GM21526 (cell line): Measurements from ENCODE around the gene NTN5.
"Not testable (repeated sequence)": the region's sequence is repeated elsewhere in the genome, so short reads cannot be mapped to it uniquely, and the experiment has no call there.

Experiments
- ATAC-seq: cut with Tn5 transposase; IDR thresholded peaks from one replicate; pipeline ENCODE4 v1.9.1; 2021; ENCODE audit warnings: moderate library complexity; ENCODE audit not compliant: unreplicated experiment, low FRiP score

NTN5 gene, protein sequence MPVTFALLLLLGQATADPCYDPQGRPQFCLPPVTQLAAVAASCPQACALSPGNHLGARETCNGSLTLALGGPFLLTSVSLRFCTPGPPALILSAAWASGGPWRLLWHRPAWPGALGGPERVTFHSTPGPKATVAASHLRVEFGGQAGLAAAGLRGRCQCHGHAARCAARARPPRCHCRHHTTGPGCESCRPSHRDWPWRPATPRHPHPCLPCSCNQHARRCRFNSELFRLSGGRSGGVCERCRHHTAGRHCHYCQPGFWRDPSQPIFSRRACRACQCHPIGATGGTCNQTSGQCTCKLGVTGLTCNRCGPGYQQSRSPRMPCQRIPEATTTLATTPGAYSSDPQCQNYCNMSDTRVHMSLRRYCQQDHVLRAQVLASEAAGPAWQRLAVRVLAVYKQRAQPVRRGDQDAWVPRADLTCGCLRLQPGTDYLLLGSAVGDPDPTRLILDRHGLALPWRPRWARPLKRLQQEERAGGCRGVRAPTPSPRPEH

GRCh38 chr19:48672994-48673393 is at the start of gene NTN5:
NTN5 (minus strand) TSS chr19:48673017; CDS start chr19:48670986, 2,031 bp downstream.
- no peak for ATAC-seq

DNA sequence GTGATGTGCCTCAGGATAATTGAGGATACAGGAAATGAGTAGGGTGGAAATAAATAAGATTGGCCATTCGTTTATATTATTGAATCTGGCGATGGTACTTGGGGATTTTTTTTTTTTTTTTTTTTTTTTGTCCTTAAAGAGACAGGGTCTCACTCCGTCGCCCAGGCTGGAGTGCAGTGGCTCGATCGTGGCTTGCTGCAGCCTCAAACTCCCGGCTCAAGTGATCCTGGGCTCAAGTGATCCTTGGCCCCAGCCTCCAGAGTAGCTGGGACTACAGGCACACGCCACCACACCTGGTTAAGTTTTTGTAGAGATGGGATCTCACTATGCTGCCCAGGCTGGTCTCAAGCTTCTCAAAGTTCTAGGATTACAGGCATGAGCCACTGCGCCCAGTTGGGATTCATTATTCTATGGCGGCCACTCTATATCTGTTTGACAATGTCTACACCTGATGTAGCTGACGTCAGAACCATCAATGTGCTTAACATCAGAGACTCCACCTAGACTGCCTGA is 49.4 kb upstream of the NTN5 start:
- no peak for ATAC-seq

GRCh38 chr19:48720613-48721296 is 47.9 kb upstream of the NTN5 start:
- ATAC-seq, result peak; percentile 56

DNA sequence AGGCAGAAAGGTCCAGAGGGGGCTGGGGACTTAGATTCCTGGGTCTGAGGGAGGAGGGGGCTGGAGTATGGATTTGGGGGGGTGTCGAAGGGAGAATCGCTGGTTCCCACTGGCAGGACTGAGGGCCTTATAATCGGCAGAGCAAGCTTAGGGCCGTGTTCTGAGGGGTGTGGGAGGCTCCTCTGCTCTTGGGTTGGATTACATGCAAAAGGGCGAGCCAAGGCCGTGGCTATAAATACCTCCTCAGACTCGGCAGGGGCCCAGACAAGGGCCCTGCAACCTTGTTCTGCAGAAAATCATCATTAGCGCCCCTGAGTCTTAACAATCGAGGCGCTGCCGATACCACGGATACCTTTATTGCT is 47.4 kb upstream of the NTN5 start:
- ATAC-seq, result no peak

GRCh38 chr19:48719263-48720171 is 46.7 kb upstream of the NTN5 start, which contains the start of gene MAMSTR:
MAMSTR (minus strand) TSS chr19:48719725; CDS start chr19:48719031, 694 bp downstream.
- ATAC-seq, result no peak

DNA sequence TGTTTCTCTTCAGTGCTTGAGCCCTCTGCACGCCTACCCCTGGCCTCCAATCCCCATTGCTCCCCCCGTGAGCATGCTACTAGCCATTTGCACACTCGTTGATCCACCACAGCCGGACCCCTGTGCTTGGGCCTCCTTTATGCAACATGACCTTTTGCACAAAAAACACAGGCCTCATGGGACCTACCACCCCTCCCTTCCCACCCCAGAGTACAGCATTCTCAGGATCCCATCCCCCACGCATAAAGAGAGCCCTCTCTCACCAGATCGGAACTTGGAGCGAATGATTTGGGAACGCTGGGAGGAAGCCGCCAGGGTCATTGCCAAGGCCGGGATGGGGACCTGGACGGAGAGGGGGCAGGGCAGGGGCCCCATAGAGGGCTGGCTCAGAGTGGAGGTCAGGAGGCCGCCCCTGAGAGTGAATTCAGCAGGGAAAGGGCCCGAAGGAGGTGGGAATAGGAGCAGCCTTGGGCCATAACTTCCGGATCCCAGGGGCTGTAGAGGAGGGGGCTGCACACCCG is 46.0 kb upstream of the NTN5 start:
- ATAC-seq, result no peak

DNA sequence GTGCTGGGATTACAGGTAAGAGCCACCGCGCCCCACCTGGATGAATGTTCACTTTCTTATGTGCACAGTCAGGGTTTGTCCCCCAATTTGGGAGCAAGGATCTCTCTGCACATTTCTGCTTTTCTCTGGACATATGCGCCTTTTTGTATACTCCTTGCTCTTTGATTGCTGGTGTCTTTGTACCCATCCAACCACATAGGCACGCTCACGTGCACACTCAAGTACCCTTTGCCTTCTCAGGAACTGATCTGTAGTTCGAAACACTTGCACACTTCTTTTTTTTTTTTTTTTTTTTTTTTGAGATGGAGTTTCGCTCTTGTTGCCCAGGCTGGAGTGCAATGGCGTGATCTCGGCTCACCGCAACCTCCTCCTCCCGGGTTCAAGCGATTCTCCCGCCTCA is 45.3 kb upstream of the NTN5 start:
- not testable (repeated sequence) for ATAC-seq

- ATAC-seq, result no peak
Observed at GRCh38 chr19:48716562-48717291, 43.9 kb upstream of the NTN5 start.

DNA sequence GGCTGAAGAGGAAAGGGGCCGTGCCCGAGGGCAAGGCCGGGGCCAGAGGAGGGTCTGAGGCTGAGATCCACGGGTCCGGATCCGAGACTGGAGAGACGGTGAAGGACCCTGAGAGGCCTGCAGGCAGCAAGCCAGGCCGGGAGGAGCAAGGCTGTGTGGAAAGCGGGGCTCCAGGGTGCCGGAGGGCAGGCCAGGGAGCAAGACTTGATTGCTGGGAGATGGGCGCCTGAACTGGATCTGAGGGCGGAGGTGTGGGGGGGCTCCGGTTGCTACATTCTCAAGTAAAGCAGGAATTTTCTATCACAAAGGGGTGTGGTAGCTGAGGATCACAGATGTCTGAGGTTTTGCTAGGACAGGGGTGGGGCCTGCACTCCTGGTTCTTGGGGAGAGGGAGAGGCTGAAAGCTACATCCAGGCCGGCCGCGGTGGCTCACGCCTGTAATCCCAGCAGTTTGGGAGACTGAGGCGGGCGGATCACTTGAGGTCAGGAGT is 42.9 kb upstream of the NTN5 start:
- ATAC-seq, result no peak

- ATAC-seq, result no peak
Observed at GRCh38 chr19:48714759-48715675, 42.2 kb upstream of the NTN5 start.

- peak; percentile 82 for ATAC-seq
Observed at GRCh38 chr19:48713864-48714755, 41.3 kb upstream of the NTN5 start.

DNA sequence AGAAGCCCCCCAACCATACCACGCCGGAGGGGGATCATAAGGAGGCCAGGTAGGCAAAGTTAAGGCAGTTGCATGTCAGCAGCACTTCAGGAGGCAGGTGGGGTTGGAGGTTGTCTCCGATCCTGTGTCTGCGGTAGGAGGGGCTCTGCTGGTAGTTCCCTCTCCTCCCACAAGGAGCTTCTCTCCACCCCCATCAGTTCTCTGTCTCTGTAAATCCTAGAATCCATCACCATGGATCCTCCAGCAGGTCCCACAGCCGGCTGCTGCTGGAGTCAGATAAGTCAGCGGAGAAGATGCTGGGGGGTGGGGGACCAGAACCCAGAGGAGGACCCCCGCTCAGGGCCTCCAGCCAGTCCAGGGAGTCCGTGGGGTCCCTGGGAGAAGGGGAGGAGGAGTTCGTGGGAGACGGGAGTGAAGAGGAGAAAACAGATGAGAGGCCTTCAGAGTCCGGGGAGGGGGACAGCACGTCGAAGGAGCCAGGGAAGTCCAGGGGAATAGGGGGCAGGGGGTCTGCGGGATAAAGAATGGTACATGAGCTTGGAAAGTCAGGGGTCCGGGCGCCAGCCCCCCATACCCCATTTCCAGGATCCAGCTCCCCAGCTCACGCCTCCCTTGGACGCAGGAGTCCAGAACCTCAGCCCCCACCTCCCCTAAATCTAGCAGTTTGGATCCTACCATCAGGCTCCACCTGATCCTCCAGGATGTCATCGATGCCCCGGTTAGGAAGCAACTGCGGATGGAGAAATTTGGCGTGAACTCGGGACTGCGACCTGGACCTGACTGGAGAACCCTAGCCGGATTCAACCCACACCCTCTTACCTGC is 40.4 kb upstream of the NTN5 start:
- no peak for ATAC-seq

DNA sequence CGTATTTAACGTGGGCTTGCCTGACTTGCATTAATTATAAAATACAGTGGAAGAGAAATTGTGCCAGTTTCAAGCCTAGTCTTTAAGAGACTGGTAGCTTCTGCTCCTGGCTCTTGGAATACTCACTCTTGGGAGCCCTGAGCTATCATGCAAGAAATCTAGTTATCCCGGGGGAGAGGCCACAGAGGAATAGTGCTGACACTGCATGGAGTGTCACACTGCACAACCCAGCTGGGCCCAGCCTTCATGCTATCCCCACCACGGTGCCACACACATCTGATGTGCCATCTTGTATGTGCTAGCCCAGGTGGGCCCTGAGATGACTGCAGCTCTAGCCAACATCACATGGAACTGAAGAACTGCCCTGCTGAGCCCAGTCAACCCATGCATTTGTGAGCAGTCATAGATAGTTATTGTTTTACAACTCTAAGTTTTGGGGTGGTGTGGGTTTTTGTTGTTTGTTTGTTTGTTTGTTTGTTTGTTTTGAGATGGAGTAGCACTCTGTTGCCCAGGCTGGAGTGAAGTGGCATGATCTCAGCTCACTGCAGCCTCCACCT is 38.4 kb upstream of the NTN5 start:
- no peak for ATAC-seq

- ATAC-seq, result no peak
Observed at GRCh38 chr19:48708471-48708870, 35.7 kb upstream of the NTN5 start.

DNA sequence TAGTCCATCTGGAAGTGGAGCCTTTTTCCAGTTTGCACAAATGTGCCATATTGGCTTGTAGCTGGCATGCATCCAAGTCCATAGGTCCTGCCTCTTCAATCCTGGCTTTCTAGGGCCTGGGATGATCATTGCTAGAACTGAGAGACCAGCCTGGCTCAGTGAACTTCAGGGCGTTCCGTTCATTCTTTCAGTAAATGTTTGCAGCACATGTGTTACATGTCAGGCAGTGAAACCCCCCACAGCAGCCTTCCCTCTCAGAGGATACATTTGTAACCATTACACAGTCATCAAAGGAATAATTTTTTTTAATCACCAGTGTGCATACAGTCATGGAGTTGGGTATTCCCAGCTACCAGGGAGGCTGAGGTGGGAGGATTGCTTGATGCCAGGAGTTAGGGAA is 32.6 kb upstream of the NTN5 start:
- ATAC-seq, result no peak

- no peak for ATAC-seq
Observed at GRCh38 chr19:48703316-48703715, 30.5 kb upstream of the NTN5 start.
